GM19463 (cell line): ENCODE data around the gene FAM222B.
"Not testable (repeated sequence)": the region's sequence is repeated elsewhere in the genome, so short reads cannot be mapped to it uniquely, and the experiment has no call there.

Source experiments
- ATAC-seq: cut with Tn5 transposase; IDR thresholded peaks from one replicate; pipeline ENCODE4 v1.9.1; 2021; ENCODE audit warnings: mild to moderate bottlenecking, moderate library complexity; ENCODE audit not compliant: unreplicated experiment

FAM222B gene

DNA sequence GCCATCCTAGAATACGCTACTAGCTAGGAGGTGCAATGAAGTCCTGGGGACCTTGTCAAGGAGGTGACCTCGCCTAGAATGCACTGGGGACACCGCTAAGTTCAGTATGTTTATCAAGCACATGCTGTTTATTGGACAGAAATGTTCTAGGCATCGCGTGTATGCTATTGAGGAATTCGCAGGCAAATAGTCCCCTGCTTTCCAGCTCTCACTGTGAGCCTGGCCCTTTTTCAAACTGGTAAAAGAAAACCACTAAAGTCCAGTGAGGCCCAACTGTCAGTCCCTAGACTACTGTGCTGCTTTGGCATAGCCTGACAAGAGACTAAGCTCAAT, 1.2 kb upstream of the FAM222B start:
- no peak for ATAC-seq

DNA sequence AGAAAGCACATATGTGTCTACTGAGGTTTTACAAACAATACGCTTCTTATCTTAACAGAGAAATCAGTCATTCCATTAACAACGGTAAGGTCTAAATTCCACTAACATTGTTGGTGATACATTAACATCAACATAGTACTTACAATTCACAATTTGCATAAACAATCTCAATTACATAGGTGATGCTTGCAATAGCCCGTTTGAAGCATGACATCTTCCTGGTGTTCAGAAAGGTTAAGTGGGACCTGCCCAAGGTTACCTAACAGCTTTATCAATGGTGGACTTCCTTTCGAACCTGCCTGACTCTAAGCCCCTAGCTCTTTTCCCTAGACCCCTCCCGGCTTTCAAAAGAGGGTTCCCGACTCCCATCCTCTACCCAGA, 699 bp downstream of the FAM222B start:
- no peak for ATAC-seq

DNA sequence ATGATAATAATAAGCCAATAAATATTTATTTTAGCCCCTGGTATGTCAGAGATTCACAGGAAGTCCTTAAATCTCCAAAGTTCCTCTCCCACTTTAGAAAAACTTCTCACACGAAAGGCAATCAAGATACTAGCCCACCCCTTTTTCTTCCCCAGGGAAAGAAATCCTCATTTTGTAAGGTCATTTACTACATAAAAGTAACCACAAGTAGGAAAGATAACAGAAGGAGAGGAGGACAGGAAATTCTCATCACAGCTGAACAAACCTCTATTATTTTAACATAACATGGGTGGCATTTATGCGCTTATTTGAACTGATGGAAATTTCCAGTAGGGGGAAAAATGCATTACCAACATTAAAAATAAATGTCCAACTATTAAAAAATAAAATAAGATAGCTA, 3.4 kb downstream of the FAM222B start:
- ATAC-seq, result no peak

DNA sequence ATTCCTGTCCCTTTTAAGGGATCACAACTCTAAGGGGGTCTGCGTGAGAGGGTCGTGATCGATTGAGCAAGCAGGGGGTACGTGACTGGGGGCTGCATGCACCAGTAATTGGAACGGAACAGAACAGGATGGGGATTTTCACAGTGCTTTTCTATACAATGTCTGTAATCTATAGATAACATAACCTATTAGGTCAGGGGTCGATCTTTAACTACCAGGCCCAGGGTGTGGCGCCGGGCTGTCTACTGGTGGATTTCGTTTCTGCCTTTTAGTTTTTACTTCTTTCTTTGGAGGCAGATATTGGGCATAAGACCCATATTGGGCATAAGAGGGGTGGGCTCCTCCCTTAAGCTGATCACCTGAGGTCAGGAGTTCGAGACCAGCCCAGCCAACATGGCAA, 6.0 kb downstream of the FAM222B start:
- not testable (repeated sequence) for ATAC-seq

DNA sequence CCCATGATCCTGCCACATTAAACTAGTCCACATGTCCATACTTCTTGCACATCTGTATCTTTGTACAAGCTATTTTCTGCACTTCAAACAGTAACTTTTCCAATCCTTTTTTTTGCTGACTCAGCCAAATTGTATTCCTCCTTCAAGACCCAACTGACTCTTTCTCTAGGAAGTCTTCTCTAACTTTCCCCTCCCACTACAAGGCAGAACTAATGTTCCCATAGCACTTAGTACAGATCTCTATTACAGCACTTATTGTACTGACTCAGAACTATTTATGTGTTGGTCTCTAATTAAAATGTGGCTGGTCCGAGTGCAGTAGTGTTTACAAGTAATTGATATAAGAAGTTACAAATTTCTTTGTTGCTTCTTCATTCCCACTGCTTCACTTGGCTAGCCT, 8.2 kb downstream of the FAM222B start:
- ATAC-seq, result no peak

DNA sequence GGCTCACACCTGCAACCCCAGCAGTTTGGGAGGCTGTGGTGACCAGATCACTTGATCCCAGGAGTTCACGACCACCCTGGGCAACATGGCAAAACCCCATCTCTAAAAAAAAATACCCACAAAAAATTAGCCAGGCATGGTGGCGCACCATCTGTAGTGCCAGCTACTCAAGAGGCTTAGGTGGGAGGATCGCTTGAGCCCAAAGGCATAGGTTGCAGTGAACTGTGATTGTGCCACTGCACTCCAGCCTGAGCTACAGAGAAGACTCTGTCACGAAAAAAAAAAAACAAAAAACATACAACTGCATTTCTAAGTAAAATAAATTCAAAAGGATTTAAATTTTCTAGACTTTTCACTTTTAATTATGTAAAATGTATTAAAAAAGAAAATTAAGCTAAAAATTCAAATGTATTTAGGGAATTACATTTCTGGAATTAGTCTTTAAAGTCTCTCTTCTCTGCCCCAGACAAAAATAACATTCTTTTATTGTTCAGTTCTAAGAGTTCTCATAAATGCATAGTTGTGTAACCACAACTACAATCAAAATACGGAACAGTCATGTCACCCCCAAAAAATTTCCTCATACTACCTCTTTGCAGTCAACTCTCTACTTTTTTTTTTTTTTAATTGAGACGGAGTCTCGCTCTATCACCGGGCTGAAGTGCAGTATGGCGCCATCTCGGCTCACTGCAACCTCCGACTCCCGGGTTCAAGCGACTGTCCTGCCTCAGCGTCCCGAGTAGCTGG, 14.1 kb downstream of the FAM222B start:
- ATAC-seq, result no peak

DNA sequence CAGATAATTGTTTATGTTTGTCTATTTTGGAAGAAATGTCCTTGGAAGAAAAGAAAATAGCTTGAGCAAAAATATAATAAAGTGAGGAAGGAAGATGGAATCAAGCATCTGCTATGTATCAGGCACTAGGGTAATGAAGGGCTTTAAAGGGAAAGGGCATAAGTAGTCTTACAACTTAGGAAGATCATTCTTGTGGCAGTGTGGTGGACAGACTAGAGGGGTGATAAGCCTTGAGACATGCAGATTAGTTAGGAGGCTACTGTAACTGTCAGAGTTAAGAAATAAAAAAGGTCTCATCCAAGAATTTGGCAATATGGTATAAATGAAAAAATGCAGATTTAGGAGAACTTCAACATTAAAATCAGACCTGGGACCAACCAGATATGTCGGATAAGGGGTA, 14.9 kb downstream of the FAM222B start:
- ATAC-seq, result no peak

DNA sequence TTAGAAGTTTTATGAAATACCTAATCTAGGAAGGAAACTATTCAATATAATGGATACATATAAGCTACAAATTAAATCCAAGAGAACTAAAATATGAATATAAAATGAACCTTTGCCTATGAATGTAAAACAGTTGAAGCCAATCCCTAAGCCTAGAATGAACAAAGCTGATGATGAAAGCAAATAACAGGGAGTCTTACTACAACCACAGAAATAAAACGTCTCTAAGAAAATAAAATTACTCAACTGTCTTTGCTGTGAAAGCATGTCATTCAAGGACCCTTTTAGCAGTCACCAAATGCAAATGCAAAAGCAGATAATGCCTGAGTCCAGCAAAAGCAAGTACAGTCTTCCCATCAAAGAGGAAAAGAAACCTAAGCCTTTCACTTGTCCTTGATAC, 23.0 kb downstream of the FAM222B start:
- ATAC-seq, result no peak

DNA sequence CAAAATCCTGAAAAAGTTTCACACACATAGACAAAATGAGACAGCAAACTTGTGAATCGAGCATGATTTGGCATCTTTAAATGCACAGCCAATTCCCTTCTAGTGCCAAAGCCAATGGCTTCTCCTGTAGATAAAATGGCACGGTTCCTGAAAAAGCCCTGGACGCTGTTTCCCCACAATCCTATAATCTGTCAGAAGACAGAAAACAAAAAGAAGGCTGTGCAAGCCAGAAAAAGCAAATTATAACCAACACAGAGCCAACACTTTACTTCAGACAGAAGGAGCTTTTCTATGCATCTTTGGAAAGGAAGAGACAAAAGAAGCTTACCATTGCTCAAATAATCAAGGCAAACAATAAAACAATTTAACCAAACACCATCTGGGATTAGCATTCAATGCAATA, 23.8 kb downstream of the FAM222B start:
- no peak for ATAC-seq

DNA sequence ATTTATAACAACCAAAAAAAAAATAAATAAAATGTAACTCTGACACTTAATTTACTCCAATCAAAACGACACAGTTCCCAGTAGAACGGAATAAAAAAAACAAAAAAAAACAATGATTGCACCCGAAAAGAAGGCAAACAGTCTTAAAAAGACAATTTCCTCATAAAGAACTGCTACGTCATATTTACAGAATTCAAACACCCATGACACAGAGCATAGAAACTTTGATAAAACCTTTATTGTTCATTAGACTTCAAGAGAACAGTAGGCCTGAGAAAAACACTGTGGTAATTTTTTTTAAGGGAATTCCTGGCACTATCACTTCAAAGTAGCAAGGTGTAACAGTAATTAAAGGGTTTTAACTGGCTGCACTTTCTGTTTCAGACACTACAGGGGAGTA, 26.1 kb downstream of the FAM222B start:
- no peak for ATAC-seq

DNA sequence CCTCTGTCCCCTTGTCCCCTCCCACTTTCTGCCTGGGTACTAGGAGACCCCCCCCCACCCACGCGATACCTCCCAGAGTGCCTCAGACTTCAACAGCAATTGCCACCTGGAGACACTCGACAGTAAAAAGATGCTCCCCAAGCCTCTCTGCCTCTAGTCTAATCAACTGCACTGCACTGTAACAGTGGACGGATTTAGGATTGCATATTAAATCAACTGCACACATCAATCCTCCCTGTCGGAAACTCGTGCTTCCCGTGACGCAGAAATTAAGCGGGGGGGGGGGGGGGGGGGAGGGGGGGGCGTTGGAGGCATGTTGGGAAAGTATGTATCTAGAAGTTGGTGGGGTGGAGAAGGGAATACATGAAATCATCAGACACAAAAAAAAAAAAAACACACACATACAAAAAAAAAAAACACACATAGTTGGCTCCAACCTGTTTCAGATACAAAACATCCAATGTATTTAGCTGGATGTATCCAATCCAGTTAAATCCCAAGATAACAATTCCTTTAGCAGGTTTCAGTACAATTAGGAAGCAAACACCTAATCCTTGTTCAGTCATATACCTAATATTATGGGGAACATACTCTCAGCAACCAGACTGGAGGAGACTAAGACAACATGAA, 29.7 kb downstream of the FAM222B start:
- ATAC-seq, result no peak

DNA sequence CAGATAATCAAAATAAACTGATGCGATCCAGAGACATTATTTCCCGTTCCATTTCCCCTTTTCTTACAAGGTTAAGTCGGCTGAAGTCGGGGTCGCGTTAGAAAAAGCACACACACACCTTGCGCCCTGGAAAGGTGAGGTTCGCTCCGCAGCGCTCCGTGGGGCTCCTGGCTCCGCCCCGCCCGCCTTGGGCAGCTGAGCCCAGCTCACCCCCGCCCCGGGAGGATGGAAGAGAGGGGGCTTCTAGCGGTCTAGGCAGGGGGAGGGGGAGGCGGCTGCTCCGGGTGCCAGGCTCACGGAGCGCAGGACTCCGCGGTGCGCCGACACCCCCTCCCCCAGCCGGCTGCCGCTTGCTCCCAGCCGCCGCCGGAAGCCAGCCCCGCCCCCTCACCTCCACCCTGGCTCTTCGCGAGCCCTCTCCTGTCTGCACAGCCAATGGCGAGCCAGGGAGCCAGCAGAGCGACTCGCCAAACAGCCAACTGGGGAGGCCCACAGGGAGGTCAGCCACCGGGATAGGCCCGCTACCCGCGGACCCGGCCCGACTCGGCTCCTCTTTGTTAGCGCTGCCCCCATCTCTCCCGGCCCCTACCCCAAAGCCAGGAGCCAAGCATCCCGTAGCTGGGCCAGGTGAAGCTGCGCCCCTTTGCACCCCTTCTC, 30.4 kb downstream of the FAM222B start:
- ATAC-seq, result peak; percentile 99

DNA sequence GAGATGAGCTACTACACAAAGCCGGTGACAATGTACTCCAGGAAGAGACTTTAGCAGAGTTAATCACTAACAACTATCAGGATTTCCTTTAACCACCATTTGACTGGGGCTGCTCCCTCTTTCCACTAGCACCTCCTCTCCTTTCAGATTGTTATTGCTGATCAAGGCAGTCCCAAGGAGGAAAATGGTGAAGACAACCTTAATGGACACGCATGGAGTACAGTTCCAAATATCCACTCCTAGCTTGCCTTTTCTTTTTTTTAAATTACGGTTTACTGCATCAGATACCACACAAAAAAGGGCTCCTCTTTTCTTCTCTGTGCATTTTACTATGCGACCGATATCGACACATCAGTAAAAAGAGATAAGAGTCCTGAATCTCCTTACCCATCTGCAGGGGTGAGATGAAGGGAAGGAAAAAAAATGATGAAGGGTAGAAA, 30.9 kb downstream of the FAM222B start:
- no peak for ATAC-seq

DNA sequence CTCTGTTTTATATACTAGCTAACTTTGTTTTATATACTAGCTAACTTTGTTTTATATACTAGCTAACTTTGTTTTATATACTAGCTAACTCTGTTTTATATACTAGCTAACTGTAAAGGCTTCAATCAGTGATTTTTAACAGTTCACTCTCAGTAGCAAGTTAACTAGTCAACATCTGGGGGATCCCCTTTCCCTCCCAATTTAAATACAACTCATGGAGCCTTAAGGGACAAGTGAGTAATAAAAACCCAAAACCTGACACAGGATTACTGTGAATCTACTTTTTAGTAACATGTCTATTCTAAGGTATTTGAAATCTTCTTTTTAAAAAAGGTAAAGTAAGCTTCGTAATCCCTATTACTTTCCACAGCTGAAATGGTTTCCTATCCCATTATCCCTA, 32.2 kb downstream of the FAM222B start:
- no peak for ATAC-seq

DNA sequence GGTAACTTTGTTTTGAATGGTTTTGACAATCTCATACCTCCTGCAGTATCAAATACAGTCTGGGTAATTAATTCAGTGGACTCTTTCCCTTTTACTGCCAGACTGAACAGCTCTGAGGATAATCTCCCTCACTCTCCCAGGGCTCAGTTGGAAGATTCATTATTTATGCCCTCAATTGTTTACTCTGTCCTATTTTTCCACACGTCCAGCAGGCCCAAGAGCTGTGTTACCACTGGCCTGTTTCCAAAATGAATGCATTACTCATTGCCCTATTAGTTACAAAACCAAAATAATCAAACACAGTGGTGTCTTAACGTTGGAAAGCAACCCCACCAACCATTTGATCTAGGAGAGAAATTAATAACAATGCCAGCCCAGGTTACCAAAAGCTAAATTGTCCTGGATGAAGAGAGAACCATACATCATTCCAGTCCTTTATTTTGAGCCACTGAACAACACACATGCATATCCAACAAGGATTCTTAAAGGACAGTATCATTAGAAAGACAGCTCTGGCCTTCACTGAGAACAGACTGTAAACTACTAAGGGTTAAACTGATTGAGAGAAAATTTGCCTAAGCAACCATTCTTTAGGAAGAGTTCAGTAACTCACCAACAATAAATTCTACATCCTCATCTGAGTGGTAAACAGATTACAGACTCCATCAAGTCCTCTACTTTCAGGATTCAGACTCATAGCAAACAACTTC, 34.5 kb downstream of the FAM222B start:
- ATAC-seq, result no peak

DNA sequence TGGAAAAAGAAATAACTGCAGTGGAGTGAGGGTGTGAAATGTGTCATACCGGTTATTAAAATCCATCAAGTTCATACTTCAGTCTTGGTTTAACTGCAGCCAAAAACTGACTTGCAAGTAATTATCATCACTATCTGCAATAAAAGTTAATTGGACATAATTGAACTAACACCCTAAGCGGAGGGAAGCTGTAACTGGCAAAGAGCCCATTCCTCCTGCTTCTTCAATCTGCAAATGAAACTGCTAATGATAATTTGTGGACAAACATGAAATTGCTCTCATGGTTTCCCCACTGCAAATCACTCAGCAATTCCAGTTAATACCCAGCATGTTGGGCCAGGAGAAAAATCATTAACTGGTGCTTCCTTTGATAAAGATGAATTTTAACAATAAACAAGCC, 46.5 kb downstream of the FAM222B start:
- ATAC-seq, result no peak

DNA sequence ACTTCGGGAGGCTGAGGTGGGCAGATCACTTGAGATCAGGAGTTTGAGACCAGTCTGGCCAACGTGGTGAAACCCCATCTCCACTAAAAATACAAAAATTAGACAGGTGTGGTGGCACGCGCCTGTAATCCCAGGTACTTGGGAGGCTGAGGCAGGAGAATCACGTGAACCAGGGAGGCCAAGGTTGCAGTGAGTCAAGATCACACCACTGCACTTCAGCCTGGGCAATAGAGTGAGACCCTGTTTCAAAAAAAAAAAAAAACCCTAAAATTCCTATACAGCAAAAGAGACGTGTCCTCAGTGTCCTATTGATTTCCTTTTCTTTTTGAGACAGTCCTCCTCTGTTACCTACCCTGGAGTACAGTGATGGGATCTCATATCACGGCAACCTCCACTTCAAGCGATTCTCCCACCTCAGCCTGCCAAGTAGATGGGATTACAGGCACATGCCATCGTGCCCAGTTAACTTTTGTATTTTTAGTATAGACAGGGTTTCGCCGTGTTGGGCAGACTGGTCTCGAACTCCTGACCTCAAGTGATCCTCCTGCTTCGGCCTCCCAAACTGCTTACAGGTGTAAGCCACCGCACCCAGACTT, 47.6 kb downstream of the FAM222B start:
- ATAC-seq, result not testable (repeated sequence)

DNA sequence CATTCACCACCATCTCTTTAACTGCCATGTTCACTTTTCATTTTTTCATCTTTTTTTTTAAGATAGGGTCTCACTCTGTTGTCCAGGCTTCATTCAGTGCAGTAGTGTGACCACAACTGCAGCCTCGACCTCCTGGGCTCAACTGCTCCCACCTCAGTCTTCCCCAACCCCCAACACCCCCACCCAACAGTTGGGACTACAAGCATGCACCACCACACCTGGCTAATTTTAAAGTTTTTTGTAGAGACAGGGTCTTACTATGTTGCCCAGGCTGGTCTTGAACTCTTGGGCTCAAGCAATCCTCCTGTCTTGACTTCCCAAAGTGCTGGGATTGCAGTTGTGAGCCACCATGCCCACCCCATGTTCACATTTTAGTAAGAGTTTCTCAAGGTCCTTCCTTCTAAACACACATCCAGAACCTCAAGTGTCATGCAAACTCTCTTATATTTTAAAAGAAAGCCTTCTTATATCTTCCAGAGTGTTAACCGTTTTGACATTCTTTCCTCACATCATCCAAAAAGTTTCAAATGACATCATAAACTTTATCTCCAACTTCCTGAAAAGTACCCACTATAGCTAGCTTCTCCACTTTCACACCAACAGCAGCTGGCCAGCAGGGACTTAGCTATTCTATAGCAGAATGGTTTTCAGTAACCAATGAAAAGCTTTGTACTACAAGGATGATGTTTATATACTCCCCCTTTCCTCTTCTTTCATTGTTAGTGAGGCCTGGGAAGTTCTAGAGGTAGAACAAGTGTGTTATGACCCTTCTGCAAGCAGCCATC, 49.5 kb downstream of the FAM222B start:
- no peak for ATAC-seq

DNA sequence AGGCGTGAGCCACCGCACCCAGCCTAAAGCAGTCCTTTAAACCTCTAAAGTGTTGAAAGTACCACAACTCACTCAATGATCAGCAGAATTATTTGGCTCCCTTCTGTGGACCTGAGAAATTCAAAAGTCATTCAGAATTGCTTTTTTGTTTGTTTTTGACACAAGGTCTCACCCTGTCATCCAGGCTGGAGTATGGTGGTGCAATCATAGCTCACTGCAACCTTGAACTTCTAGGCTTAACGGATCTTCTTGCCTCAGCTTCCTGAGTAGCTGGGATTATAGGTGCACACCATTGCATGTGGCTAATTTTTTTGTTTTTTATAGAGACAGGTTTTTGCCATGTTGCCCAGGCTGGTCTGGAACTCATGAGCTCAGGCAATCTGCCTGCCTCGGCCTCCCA, 54.5 kb downstream of the FAM222B start:
- ATAC-seq, result no peak

DNA sequence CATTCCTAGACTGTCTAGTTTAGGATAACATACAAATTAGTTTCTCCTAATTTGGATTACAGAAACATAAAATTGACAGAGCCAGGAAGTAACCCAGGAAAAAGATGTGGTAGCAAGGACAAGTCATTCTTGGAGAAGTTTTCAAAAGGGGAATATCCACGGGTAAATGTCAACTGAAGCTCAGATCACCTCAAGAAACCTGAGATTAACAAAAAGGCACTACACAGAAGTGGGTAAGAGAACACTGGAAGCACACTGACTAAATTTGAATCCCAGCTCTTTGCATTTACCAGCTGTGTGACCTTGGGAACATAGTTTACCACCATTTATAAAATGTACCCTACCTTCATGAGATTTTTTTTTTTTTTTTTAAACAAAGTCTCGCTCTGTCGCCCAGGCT, 59.4 kb downstream of the FAM222B start:
- no peak for ATAC-seq

DNA sequence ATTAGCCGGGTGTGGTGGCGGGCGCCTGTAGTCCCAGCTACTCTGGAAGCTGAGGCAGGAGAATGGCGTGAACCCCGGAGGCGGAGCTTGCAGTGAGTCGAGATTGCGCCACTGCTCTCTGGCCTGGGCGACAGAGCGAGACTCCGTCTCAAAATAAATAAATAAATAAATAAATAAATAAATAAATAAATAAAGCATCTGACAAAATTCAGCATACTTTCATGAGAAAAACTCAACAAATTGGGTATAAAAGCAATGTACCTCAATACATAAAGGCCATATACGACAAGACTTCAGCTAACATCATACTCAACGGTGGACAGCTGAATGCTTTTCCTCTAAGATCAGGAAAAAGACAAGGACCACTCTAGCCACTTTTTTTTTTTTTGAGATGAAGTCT, 63.0 kb downstream of the FAM222B start:
- not testable (repeated sequence) for ATAC-seq
